HepG2 (cell line): Measurements from ENCODE around the gene NCOR2. TPM values are rescaled to one million over a fixed set of nuclear protein-coding genes. Genes with fewer than 3 reads are reported as not detected.

ENCODE experiments used
- AFF4 ChIP-seq: sonication (generic); formaldehyde crosslinking; IDR thresholded peaks from 2 replicates; pipeline ENCODE4 v1.4.0; 2020; ENCODE audit warnings: missing genetic modification reagents
- BCL6 ChIP-seq: IDR thresholded peaks from 2 replicates; pipeline ENCODE4 v1.6.1; 2016; ENCODE audit warnings: missing genetic modification reagents, missing compliant biosample characterization
- CBX5 ChIP-seq: sonication (generic); formaldehyde crosslinking; IDR thresholded peaks from 2 replicates; pipeline ENCODE4 v1.4.0; 2020; ENCODE audit warnings: missing genetic modification reagents, borderline replicate concordance
- ELF4 ChIP-seq: sonication (generic); formaldehyde crosslinking; IDR thresholded peaks from 2 replicates; pipeline ENCODE4 v1.5.0; 2020; ENCODE audit warnings: missing genetic modification reagents, mild to moderate bottlenecking, moderate library complexity, borderline replicate concordance
- GRHL1 ChIP-seq: sonication (generic); formaldehyde crosslinking; conservative IDR thresholded peaks from 2 replicates; pipeline ENCODE4 v1.8.0; 2022; ENCODE audit warnings: missing genetic modification reagents
- LRRFIP1 ChIP-seq: sonication (generic); formaldehyde crosslinking; conservative IDR thresholded peaks from 2 replicates; pipeline ENCODE4 v1.4.0; 2020; ENCODE audit warnings: missing genetic modification reagents
- MAX ChIP-seq: IDR thresholded peaks from 2 replicates; pipeline ENCODE4 v1.6.1; 2012; ENCODE audit warnings: inconsistent platforms
- NKX3-1 ChIP-seq: sonication (generic); formaldehyde crosslinking; IDR thresholded peaks from 2 replicates; pipeline ENCODE4 v1.5.0; 2020; ENCODE audit warnings: missing genetic modification reagents
- PRDM4 ChIP-seq: sonication (generic); formaldehyde crosslinking; IDR thresholded peaks from 2 replicates; pipeline ENCODE4 v1.9.0; 2021; ENCODE audit warnings: missing genetic modification reagents, borderline replicate concordance
- TSC22D2 ChIP-seq: sonication (generic); formaldehyde crosslinking; IDR thresholded peaks from 2 replicates; pipeline ENCODE4 v1.5.1; 2020; ENCODE audit warnings: missing genetic modification reagents, mild to moderate bottlenecking, borderline replicate concordance
- ZFP91 ChIP-seq: sonication (generic); formaldehyde crosslinking; IDR thresholded peaks from 2 replicates; pipeline ENCODE4 v1.9.0; 2022; ENCODE audit warnings: missing genetic modification reagents, mild to moderate bottlenecking, borderline replicate concordance
- ZNF326 ChIP-seq: sonication (generic); formaldehyde crosslinking; IDR thresholded peaks from 2 replicates; pipeline ENCODE4 v1.4.0; 2020; ENCODE audit warnings: missing genetic modification reagents, borderline replicate concordance
- ZNF350 ChIP-seq: sonication (generic); formaldehyde crosslinking; IDR thresholded peaks from 2 replicates; pipeline ENCODE4 v1.4.0; 2020; ENCODE audit warnings: mild to moderate bottlenecking, low read depth, missing genetic modification reagents, borderline replicate concordance
- ZNF841 ChIP-seq: sonication (generic); formaldehyde crosslinking; IDR thresholded peaks from 2 replicates; pipeline ENCODE4 v1.8.1; 2023; ENCODE audit warnings: missing genetic modification reagents, borderline replicate concordance
- polyA plus RNA-seq, 8 experiments: library from polyadenylated mRNA; depleted of rRNA in 3 of 8; stranded (reverse) in 7 of 8; unstranded in 1 of 8; fragments of >200 nt; fragmentation: Illumina TruSeq in 4 of 8; extraction: Trizol in 4 of 8; gene quantifications; 2 replicates each; pipeline versions ENCODE4 v1.2.1 to v1.2.3, GENCODE V29; 2011 to 2016; ENCODE audit warnings: low read depth in 4 of 8, missing spikeins in 1 of 8, mixed read lengths in 1 of 8; ENCODE audit not compliant: insufficient read depth in 1 of 8
- total RNA-seq, 5 experiments: library from RNA; depleted of rRNA; stranded (reverse); fragments of >200 nt; fragmentation: Illumina TruSeq; extraction: Trizol; gene quantifications; 2 replicates each; pipeline ENCODE4 v1.2.3, GENCODE V29; 2016; ENCODE audit warnings: low read depth in 1 of 5

Gene NCOR2
- total and polyA plus RNA-seq, 2 of the 13 experiments (the other 11 are each of a cell fraction or from before 2014, with no cell fraction given): 4.5 to 5.7 TPM

GRCh38 chr12:124518051-124518932 lies 49.1 kb downstream of the NCOR2 start (continued):
- TF ChIP-seq TSC22D2 (CRISPR knock-in tag) (no peak), ZNF841 (CRISPR knock-in tag) (no peak), AFF4 (CRISPR knock-in tag) (no peak; the same call in 1 of the 2 replicates), LRRFIP1 (CRISPR knock-in tag) (no peak), ELF4 (CRISPR knock-in tag) (no peak), ZNF350 (CRISPR knock-in tag) (peak; percentile 29; the same call in 1 of the 2 replicates), BCL6 (CRISPR knock-in tag) (peak; percentile 9; the same call in 1 of the 2 replicates), ZNF326 (no peak), MAX (peak; percentile 54), CBX5 (CRISPR knock-in tag) (0 out of 2 replicates have a peak, but pooled peaks have one; percentile 9), NKX3-1 (peak; percentile 63; the same call in 1 of the 2 replicates), GRHL1 (CRISPR knock-in tag) (no peak), ZFP91 (CRISPR knock-in tag) (peak; percentile 79; the same call in 1 of the 2 replicates), PRDM4 (CRISPR knock-in tag) (no peak)
